Upper lobe of left lung (tissue), 6 donors: ENCODE results near the gene TEX22. TPM values are rescaled to one million over a fixed set of nuclear protein-coding genes. Genes with fewer than 3 reads are reported as not detected.

ENCODE experiments used
- ATAC-seq, 2 donors: fragments of 200-7000 bp; cut with Tn5 transposase; one replicate each; pipeline ENCODE4 v1.9.1; 2022; ENCODE audit warnings: mild to moderate bottlenecking in 2 of 2, moderate library complexity in 2 of 2; ENCODE audit not compliant: low FRiP score in 2 of 2
- DNase-seq, 2 donors: peaks; one replicate each; pipeline ENCODE4 v3.0.0-alpha.2; 2019 to 2020
- H3K27ac ChIP-seq, 4 donors: fragments of 200-600 bp; sonication (generic); one replicate each; pipeline ENCODE4 v1.5.1; 2016 to 2019
- H3K27me3 ChIP-seq, 4 donors: fragments of 200-600 bp; sonication (generic); one replicate each; pipeline ENCODE4 v1.5.1; 2017 to 2019
- H3K36me3 ChIP-seq, 4 donors: fragments of 200-600 bp; sonication (generic); one replicate each; pipeline ENCODE4 v1.5.1; 2016 to 2019
- H3K4me1 ChIP-seq, 4 donors: fragments of 200-600 bp; sonication (generic); one replicate each; pipeline ENCODE4 v1.5.1; 2018 to 2019
- H3K4me3 ChIP-seq, 4 donors: fragments of 200-600 bp; sonication (generic); one replicate each; pipeline ENCODE4 v1.5.1; 2017 to 2019; ENCODE audit warnings: mild to moderate bottlenecking in 2 of 4, moderate library complexity in 1 of 4
- H3K9me3 ChIP-seq, 4 donors: fragments of 200-600 bp; sonication (generic); one replicate each; pipeline ENCODE4 v1.5.1; 2018 to 2019
- EP300 ChIP-seq, 4 donors: sonication (generic); formaldehyde crosslinking; IDR thresholded peaks; one replicate each; pipeline ENCODE4 v1.5.1; 2017; ENCODE audit warnings: antibody characterized with exemption in 4 of 4, control low read depth in 2 of 4
- POLR2A ChIP-seq, 4 donors: fragments of 450-650 bp; IDR thresholded peaks; one replicate each; pipeline ENCODE4 v1.5.1; 2016 to 2017; ENCODE audit warnings: antibody characterized with exemption in 4 of 4, mild to moderate bottlenecking in 2 of 4
- POLR2AphosphoS5 ChIP-seq, 2 donors: sonication (generic); formaldehyde crosslinking; IDR thresholded peaks; one replicate each; pipeline ENCODE4 v1.5.1; 2017; ENCODE audit warnings: antibody characterized with exemption in 2 of 2
- WGBS, 2 donors: methylation state at CpG; one replicate each; pipeline ENCODE4 v1.1.5; 2017 to 2018; 5-methylcytosine and 5-hydroxymethylcytosine counted together
- total RNA-seq, 6 donors: library from RNA; depleted of rRNA in 4 of 6; stranded (reverse); fragments of >200 nt in 4 of 6; gene quantifications; one replicate each; pipeline versions ENCODE4 v1.1.0 to v1.2.1, GENCODE V29; 2016 to 2021
- TF ChIP-seq, protein P1 (sequence below), 6 experiments: fragments of 450-650 bp in 4 of 6; fragments of 200-600 bp in 2 of 6; sonication (generic) in 2 of 6; IDR thresholded peaks; one replicate each; pipeline ENCODE4 v1.5.1; 2016 to 2019; ENCODE audit warnings: antibody characterized with exemption in 6 of 6
- donor health status: DM: no; HTN: no; CAD: no; lungs with moderate emphysema.
- donor health status: DM: no; HTN: yes; CAD: no; lungs with severe emphysema.

TEX22 gene
- total RNA-seq, 6 donors from 2014 or later: 1.2 to 2.1 (median 1.9) TPM; not detected in 3

DNA sequence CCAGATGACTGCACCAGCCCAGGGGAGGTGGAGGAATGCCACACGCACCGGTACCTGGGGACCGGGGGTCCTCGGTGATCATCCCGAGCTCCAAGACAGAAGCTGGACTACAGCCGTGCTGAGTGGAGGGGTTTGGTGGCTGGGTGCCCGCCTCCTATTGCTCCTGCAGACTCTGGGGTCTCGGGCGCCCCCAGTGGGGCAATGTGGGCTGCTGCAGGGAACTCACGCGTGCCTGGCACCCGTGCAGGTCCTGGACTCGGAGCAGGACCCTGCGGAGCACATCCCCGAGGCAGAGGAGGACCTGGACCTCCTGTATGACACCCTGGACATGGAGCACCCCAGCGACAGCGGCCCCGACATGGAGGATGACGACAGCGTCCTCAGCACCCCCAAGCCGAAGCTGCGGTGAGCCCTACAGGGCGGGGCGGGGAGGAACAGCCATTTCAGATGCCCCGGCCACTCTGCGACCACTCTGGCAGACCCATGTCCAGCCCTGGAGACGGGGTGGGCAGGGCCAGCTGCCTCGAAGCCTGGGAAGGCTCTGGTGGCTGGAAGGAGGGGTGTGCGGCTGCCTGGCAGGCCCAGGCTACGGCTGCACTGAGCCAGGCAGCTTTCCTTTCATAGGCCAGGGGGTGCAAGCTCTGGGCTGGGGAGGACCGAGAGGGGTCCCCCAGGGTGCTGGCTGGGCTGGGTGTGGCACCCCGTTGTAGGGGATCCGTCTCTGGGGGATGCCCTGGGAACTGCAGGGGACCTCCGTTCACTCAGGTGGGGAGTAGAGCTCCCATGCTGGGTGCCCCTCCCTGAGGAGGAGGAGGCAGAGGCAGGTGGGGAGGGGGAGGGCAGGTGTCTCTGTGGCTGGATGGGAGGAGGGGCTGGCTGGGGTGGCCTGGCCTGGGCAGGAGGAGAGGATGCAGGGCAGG is 21.6 kb upstream of the TEX22 start:
- 95 to 100% methylated on average over 4 to 29 of the region's 34 CpGs for WGBS, 2 donors
- ATAC-seq: peak in 1 of 2 donors; percentile 1

GRCh38 chr14:105377555-105378182 is 20.7 kb upstream of the TEX22 start:
- Histone ChIP-seq H3K9me3 (no peaks in the 10 kb centered on the region), H3K4me3 (no peak overlapping the region), H3K27ac (no peak overlapping the region), H3K4me1 (no peaks in the 10 kb centered on the region), H3K27me3 (no peaks in the 10 kb centered on the region), H3K36me3 (peaks cover 0 to 28% (median 18%) of the 10 kb centered on the region in 4 donors)
- DNase-seq (peak in 1 of 2 donors; percentile 64), ATAC-seq (no peak)
- TF ChIP-seq, protein P1, sequence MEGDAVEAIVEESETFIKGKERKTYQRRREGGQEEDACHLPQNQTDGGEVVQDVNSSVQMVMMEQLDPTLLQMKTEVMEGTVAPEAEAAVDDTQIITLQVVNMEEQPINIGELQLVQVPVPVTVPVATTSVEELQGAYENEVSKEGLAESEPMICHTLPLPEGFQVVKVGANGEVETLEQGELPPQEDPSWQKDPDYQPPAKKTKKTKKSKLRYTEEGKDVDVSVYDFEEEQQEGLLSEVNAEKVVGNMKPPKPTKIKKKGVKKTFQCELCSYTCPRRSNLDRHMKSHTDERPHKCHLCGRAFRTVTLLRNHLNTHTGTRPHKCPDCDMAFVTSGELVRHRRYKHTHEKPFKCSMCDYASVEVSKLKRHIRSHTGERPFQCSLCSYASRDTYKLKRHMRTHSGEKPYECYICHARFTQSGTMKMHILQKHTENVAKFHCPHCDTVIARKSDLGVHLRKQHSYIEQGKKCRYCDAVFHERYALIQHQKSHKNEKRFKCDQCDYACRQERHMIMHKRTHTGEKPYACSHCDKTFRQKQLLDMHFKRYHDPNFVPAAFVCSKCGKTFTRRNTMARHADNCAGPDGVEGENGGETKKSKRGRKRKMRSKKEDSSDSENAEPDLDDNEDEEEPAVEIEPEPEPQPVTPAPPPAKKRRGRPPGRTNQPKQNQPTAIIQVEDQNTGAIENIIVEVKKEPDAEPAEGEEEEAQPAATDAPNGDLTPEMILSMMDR (IDR thresholded peaks at IDR 0.05): no peak
- TF ChIP-seq POLR2A (IDR thresholded peaks at IDR 0.05): no peak
- TF ChIP-seq POLR2AphosphoS5 (IDR thresholded peaks at IDR 0.05): no peak
- no peak for TF ChIP-seq EP300 (IDR thresholded peaks at IDR 0.05)
- 88 to 94% methylated on average over 13 to 19 of the region's 23 CpGs for WGBS, 2 donors

More for the DNA sequence above, 21.6 kb upstream of the TEX22 start:
- Histone ChIP-seq H3K4me3 (no peak overlapping the region), H3K27me3 (no peaks in the 10 kb centered on the region), H3K27ac (no peak overlapping the region), H3K9me3 (no peaks in the 10 kb centered on the region), H3K4me1 (no peaks in the 10 kb centered on the region), H3K36me3 (peaks cover 0 to 21% (median 10%) of the 10 kb centered on the region in 4 donors)
- TF ChIP-seq POLR2AphosphoS5 (IDR thresholded peaks at IDR 0.05): no peak
- TF ChIP-seq EP300 (IDR thresholded peaks at IDR 0.05): no peak
- TF ChIP-seq, protein P1 (IDR thresholded peaks at IDR 0.05): no peak
- TF ChIP-seq POLR2A (IDR thresholded peaks at IDR 0.05): no peak
- DNase-seq: peak in 1 of 2 donors; percentile 75

DNA sequence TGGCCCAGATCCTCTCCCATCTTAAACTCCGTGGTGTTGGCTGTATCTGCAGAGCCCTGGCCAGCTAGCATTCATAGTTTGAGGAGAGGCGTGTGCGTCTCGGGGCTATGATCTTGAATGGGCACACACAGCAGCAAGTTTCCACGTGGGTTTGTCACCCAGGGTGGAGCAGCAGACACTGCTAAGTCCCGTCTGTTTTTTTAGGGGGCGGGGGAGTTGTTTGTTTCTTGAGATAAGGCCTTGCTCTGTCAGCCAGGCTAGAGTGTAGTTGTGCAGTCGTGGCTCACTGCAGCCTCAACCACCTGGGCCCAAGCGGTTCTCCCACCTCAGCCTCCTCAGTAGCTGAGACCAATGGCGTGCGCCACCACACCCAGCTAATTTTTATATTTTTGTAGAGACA is 20.1 kb upstream of the TEX22 start:
- H3K27me3 ChIP-seq: no peaks in the 10 kb centered on the region
- no peaks in the 10 kb centered on the region for H3K9me3 ChIP-seq
- peaks cover 0 to 33% (median 23%) of the 10 kb centered on the region in 4 donors for H3K36me3 ChIP-seq
- H3K4me3 ChIP-seq: no peak overlapping the region
- TF ChIP-seq POLR2A (IDR thresholded peaks at IDR 0.05): no peak
- TF ChIP-seq, protein P1 (IDR thresholded peaks at IDR 0.05): no peak
- DNase-seq (no peak), ATAC-seq (no peak)
- H3K4me1 ChIP-seq: no peaks in the 10 kb centered on the region
- WGBS, 2 donors: 86 to 89% methylated on average over 11 of the region's 11 CpGs
- H3K27ac ChIP-seq: no peak overlapping the region

DNA sequence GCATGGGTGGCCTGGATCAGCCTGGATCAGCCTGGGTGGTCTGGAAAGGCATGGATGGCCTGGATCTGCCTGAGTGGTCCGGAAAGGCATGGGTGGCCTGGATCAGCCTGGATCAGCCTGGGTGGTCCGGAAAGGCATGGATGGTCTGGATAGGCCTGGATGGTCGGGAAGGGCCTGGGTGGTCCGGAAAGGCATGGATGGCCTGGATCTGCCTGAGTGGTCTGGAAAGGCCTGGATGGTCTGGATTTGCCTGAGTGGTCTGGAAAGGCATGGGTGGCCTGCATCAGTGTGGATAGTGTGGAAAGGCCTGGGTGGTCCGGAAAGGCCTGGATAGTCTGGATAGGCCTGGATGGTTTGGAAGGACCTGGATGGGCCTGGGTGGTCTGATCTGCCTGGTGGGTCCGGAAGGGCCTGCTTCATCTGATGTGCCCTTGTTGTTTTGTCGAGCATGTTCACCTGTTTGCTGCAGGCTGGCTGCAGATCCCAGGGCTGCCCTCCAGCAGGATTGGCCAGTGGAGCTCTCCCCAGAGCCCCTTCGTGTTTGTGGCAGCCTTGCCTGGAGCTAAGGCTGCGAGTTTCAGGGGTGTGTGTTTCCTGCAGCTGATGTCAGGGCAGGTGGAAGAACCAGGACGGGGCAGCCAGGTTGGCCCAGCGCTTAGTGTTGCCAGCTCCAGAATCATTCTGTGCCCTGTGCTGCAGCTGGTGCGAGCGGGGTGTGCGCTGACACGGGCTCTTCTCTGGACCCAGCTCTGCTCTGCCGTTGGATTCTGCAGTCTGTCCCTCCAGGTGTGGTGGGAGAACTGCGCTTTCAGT is 19.3 kb upstream of the TEX22 start:
- Histone ChIP-seq H3K36me3 (peaks cover 4 to 42% (median 31%) of the 10 kb centered on the region in 4 donors), H3K4me1 (no peaks in the 10 kb centered on the region), H3K27ac (no peak overlapping the region), H3K27me3 (no peaks in the 10 kb centered on the region), H3K4me3 (no peak overlapping the region), H3K9me3 (no peaks in the 10 kb centered on the region)
- ATAC-seq (no peak), DNase-seq (peak in 1 of 2 donors; percentile 42)
- 92 to 97% methylated on average over 5 to 17 of the region's 17 CpGs for WGBS, 2 donors
- TF ChIP-seq EP300 (IDR thresholded peaks at IDR 0.05): no peak
- TF ChIP-seq, protein P1 (IDR thresholded peaks at IDR 0.05): no peak
- no peak for TF ChIP-seq POLR2A (IDR thresholded peaks at IDR 0.05)
- no peak for TF ChIP-seq POLR2AphosphoS5 (IDR thresholded peaks at IDR 0.05)
